H1 (cell line): ENCODE data around the gene POLR2H. TPM values are rescaled to one million over a fixed set of nuclear protein-coding genes. Genes with fewer than 3 reads are reported as not detected.

Source experiments
- CTCF ChIA-PET: fragments of 300-600 bp; sonication (Branson Sonifier 250); formaldehyde crosslinking; loops from one replicate; lab custom pipeline; 2021; ENCODE audit not compliant: partially characterized antibody; lab: Charles Lee
- POLR2A ChIA-PET: fragments of 300-600 bp; sonication (Branson Sonifier 250); formaldehyde crosslinking; loops from one replicate; lab custom pipeline; 2021; ENCODE audit warnings: inconsistent platforms; ENCODE audit not compliant: partially characterized antibody; lab: Charles Lee
- DNase-seq, 2 experiments: peaks; one replicate each; pipeline versions ENCODE4 v3.0.0 to v3.0.0-alpha.2; 2010 to 2022; ENCODE audit warnings: low spot score in 2 of 2, low read depth in 1 of 2, mixed read lengths in 1 of 2
- FAIRE-seq: peaks from 2 replicates; lab custom pipeline; 2011; peaks lifted over from hg19 to GRCh38; lab: Jason Lieb, UNC
- H2AFZ ChIP-seq: 2 replicates; pipeline ENCODE4 v1.8.1; 2012; ENCODE audit warnings: low read length, inconsistent platforms
- H2AK5ac ChIP-seq: 2 replicates; pipeline ENCODE4 v1.6.1; 2013; ENCODE audit warnings: low read depth, low read length
- H2BK120ac ChIP-seq: replicated peaks from 2 replicates; pipeline ENCODE3; 2013; ENCODE audit warnings: low read depth, low read length, inconsistent platforms
- H2BK12ac ChIP-seq: 2 replicates; pipeline ENCODE4 v1.6.1; 2013; ENCODE audit warnings: low read depth, low read length
- H2BK15ac ChIP-seq: 2 replicates; pipeline ENCODE4 v1.6.1; 2013; ENCODE audit warnings: low read length
- H2BK20ac ChIP-seq: 2 replicates; pipeline ENCODE4 v1.6.1; 2013; ENCODE audit warnings: low read length
- H2BK5ac ChIP-seq: 2 replicates; pipeline ENCODE4 v1.6.1; 2013; ENCODE audit warnings: low read depth, low read length
- H3K14ac ChIP-seq: 2 replicates; pipeline ENCODE4 v1.6.1; 2013; ENCODE audit warnings: inconsistent platforms; ENCODE audit not compliant: insufficient read length
- H3K18ac ChIP-seq: 2 replicates; pipeline ENCODE4 v1.6.1; 2013; ENCODE audit warnings: low read length; ENCODE audit errors: extremely low read depth
- H3K23ac ChIP-seq: 2 replicates; pipeline ENCODE4 v1.6.1; 2013; ENCODE audit warnings: inconsistent platforms; ENCODE audit not compliant: insufficient read length
- H3K23me2 ChIP-seq: 2 replicates; pipeline ENCODE4 v1.6.1; 2013; ENCODE audit warnings: low read depth, low read length
- H3K27ac ChIP-seq: 2 replicates; pipeline ENCODE4 v1.6.1; 2011; ENCODE audit warnings: low read depth, low read length, inconsistent platforms
- H3K27me3 ChIP-seq, 4 experiments: replicated peaks in 1 of 4; 1 replicate in 1 of 4; 2 replicates in 3 of 4; pipeline versions ENCODE4 v1.6.1 to v1.8.1; 2011 to 2013; ENCODE audit warnings: low read length in 3 of 4, mild to moderate bottlenecking in 3 of 4, inconsistent platforms in 2 of 4, mixed read lengths in 2 of 4, moderate library complexity in 1 of 4; ENCODE audit not compliant: control insufficient read depth in 3 of 4, insufficient read depth in 3 of 4; ENCODE audit errors: extremely low read depth in 1 of 4
- H3K36me3 ChIP-seq, 4 experiments: 2 replicates each; pipeline versions ENCODE4 v1.6.1 to v1.8.1; 2011 to 2013; ENCODE audit warnings: mild to moderate bottlenecking in 4 of 4, low read length in 3 of 4, moderate library complexity in 2 of 4, control low read depth in 1 of 4, inconsistent platforms in 1 of 4; ENCODE audit not compliant: insufficient read depth in 4 of 4, control insufficient read depth in 2 of 4
- H3K4ac ChIP-seq: replicated peaks from 2 replicates; pipeline ENCODE3; 2013; ENCODE audit warnings: low read length, low read depth, mixed read lengths, inconsistent platforms; ENCODE audit not compliant: insufficient read length
- H3K4me1 ChIP-seq, 4 experiments: replicated peaks in 1 of 4; 1 replicate in 1 of 4; 2 replicates in 3 of 4; pipeline versions ENCODE4 v1.6.1 to v1.8.1; 2011 to 2013; ENCODE audit warnings: low read length in 3 of 4, inconsistent platforms in 2 of 4, mixed read lengths in 1 of 4; ENCODE audit not compliant: insufficient read depth in 4 of 4, control insufficient read depth in 3 of 4
- H3K4me2 ChIP-seq, 2 experiments: 2 replicates each; pipeline versions ENCODE4 v1.6.1 to v1.8.1; 2011 to 2013; ENCODE audit warnings: low read depth in 2 of 2, low read length in 2 of 2, control low read depth in 1 of 2, inconsistent platforms in 1 of 2, mild to moderate bottlenecking in 1 of 2; ENCODE audit not compliant: insufficient read depth in 1 of 2
- H3K4me3 ChIP-seq, 4 experiments: fragments of 200-600, 300-600 bp in 1 of 4; sonication (generic), shearing (Covaris generic), sonication (Bioruptor Twin) in 1 of 4; 2 replicates each; pipeline versions ENCODE4 v1.5.1 to v1.8.1; 2011 to 2016; ENCODE audit warnings: low read length in 4 of 4, low read depth in 3 of 4, control low read depth in 2 of 4, inconsistent platforms in 2 of 4, mild to moderate bottlenecking in 2 of 4, mixed read lengths in 1 of 4, moderate library complexity in 1 of 4; ENCODE audit not compliant: insufficient read depth in 2 of 4; ENCODE audit errors: extremely low read depth in 1 of 4
- H3K56ac ChIP-seq: replicated peaks from 2 replicates; pipeline ENCODE3; 2013; ENCODE audit warnings: low read depth, mild to moderate bottlenecking, mixed read lengths, low read length, inconsistent platforms; ENCODE audit not compliant: insufficient read length
- H3K79me1 ChIP-seq: 2 replicates; pipeline ENCODE4 v1.6.1; 2013; ENCODE audit warnings: low read depth, low read length, control low read depth
- H3K79me2 ChIP-seq, 2 experiments: 2 replicates each; pipeline versions ENCODE4 v1.6.1 to v1.8.1; 2012 to 2013; ENCODE audit warnings: low read length in 2 of 2, mild to moderate bottlenecking in 2 of 2, inconsistent platforms in 1 of 2; ENCODE audit not compliant: insufficient read depth in 2 of 2, control insufficient read depth in 1 of 2
- H3K9ac ChIP-seq, 4 experiments: replicated peaks in 1 of 4; 1 replicate in 1 of 4; 2 replicates in 3 of 4; pipeline versions ENCODE4 v1.6.1 to v1.8.1; 2011 to 2013; ENCODE audit warnings: low read depth in 3 of 4, low read length in 3 of 4, control low read depth in 2 of 4, mild to moderate bottlenecking in 2 of 4, moderate library complexity in 2 of 4, inconsistent platforms in 1 of 4; ENCODE audit errors: extremely low read depth in 1 of 4
- H3K9me3 ChIP-seq, 2 experiments: 2 replicates each; pipeline versions ENCODE4 v1.6.1 to v1.8.1; 2012 to 2013; ENCODE audit warnings: mild to moderate bottlenecking in 2 of 2, moderate library complexity in 2 of 2, control low read depth in 1 of 2, inconsistent platforms in 1 of 2, low read depth in 1 of 2, low read length in 1 of 2, mixed read lengths in 1 of 2; ENCODE audit not compliant: insufficient read depth in 2 of 2
- H4K20me1 ChIP-seq, 2 experiments: replicated peaks in 1 of 2; 2 replicates each; pipeline versions ENCODE3 to v1.8.1; 2011 to 2013; ENCODE audit warnings: inconsistent platforms in 2 of 2, low read length in 2 of 2, mild to moderate bottlenecking in 1 of 2; ENCODE audit not compliant: insufficient read depth in 2 of 2, control insufficient read depth in 1 of 2
- H4K5ac ChIP-seq: 2 replicates; pipeline ENCODE4 v1.6.1; 2013; ENCODE audit warnings: low read length, low read depth, mixed read lengths, inconsistent platforms; ENCODE audit not compliant: insufficient read length
- H4K8ac ChIP-seq: 2 replicates; pipeline ENCODE4 v1.8.0; 2013; ENCODE audit warnings: mild to moderate bottlenecking, moderate library complexity, low read length, inconsistent platforms; ENCODE audit not compliant: insufficient read depth; ENCODE audit errors: extremely low read depth
- H4K91ac ChIP-seq: replicated peaks from 2 replicates; pipeline ENCODE3; 2013; ENCODE audit warnings: low read length, mixed read lengths, inconsistent platforms; ENCODE audit not compliant: insufficient read length
- ASH2L ChIP-seq: fragments of 200-600, 300-600 bp; sonication (generic); IDR thresholded peaks from one replicate; pipeline ENCODE4 v1.7.1; 2017; ENCODE audit warnings: low read length
- E2F6 ChIP-seq: IDR thresholded peaks from 2 replicates; pipeline ENCODE4 v1.6.1; 2012; ENCODE audit warnings: inconsistent platforms
- EGR1 ChIP-seq: IDR thresholded peaks from 2 replicates; pipeline ENCODE4 v1.6.1; 2011; ENCODE audit warnings: low read depth, low read length, borderline replicate concordance
- GABPA ChIP-seq: IDR thresholded peaks from 2 replicates; pipeline ENCODE4 v1.6.1; 2011; ENCODE audit warnings: mild to moderate bottlenecking, low read length, moderate library complexity, borderline replicate concordance; ENCODE audit not compliant: insufficient read depth
- GTF2F1 ChIP-seq: IDR thresholded peaks from 2 replicates; pipeline ENCODE4 v1.6.1; 2012; ENCODE audit warnings: low read depth, low read length, improper control_type of control experiment, borderline replicate concordance
- HDAC2 ChIP-seq, 2 experiments: fragments of 300-600 bp in 1 of 2; sonication (generic) in 1 of 2; IDR thresholded peaks; 2 replicates each; pipeline ENCODE4 v1.6.1; 2011 to 2012; ENCODE audit warnings: low read depth in 2 of 2, low read length in 2 of 2, mild to moderate bottlenecking in 2 of 2, moderate library complexity in 2 of 2, borderline replicate concordance in 1 of 2, inconsistent platforms in 1 of 2
- JUND ChIP-seq: IDR thresholded peaks from 2 replicates; pipeline ENCODE4 v1.6.1; 2011; ENCODE audit warnings: mild to moderate bottlenecking, improper control_type of control experiment, low read length
- KDM4A ChIP-seq: IDR thresholded peaks from one replicate; pipeline ENCODE4 v1.7.1; 2012; ENCODE audit warnings: low read depth, mild to moderate bottlenecking, moderate library complexity, low read length, inconsistent platforms; ENCODE audit not compliant: severe bottlenecking
- TCF12 ChIP-seq: IDR thresholded peaks from 2 replicates; pipeline ENCODE4 v1.6.1; 2011; ENCODE audit warnings: low read depth, mild to moderate bottlenecking, low read length
- YY1 ChIP-seq: IDR thresholded peaks from 2 replicates; pipeline ENCODE4 v1.6.1; 2011; ENCODE audit warnings: low read depth, mild to moderate bottlenecking, low read length
- WGBS, 2 experiments: shearing (Covaris generic) in 1 of 2; methylation state at CpG; one replicate each; pipeline versions ENCODE4 v1.1.6 to v1.1.7; 2013 to 2015; ENCODE audit warnings: low lambda C conversion rate in 2 of 2, mixed read lengths in 2 of 2, inconsistent platforms in 1 of 2, low coverage in 1 of 2, missing lambda C conversion rate in 1 of 2; ENCODE audit not compliant: insufficient replicate concordance in 2 of 2, insufficient coverage in 1 of 2, insufficient read length in 1 of 2; ENCODE audit errors: extremely low coverage in 1 of 2, missing lambda C conversion rate in 1 of 2; 5-methylcytosine and 5-hydroxymethylcytosine counted together
- polyA plus RNA-seq, 7 experiments: library from polyadenylated mRNA; depleted of rRNA in 3 of 7; stranded (reverse) in 5 of 7; unstranded in 2 of 7; fragments of >200 nt in 5 of 7; fragments of 200-250 nt in 2 of 7; gene quantifications; 1 replicate in 5 of 7; 2 replicates in 1 of 7; 4 replicates in 1 of 7; pipeline versions ENCODE4 v1.2.1 to v1.2.3, GENCODE V29; 2011 to 2013; ENCODE audit warnings: missing spikeins in 2 of 7, mixed read lengths in 2 of 7
- total RNA-seq: library from RNA; stranded (reverse); fragmentation: NEBNext Ultra II Directional; extraction: Animal tissue kit (Norgen Biotek cat#: 25700); gene quantifications from 2 replicates; pipeline ENCODE4 v1.2.1, GENCODE V29; 2021

The POLR2H gene
- total and polyA plus RNA-seq, 2 of the 8 experiments (the other 6 are each of a cell fraction or from before 2014, with no cell fraction given) = 113 to 335 TPM

GRCh38 chr3:184349563-184350470 is 11.7 kb upstream of the POLR2H start:
- Histone ChIP-seq H3K27me3 (no peaks in the 10 kb centered on the region), H2AK5ac (no peak overlapping the region), H3K23ac (no peak overlapping the region), H3K14ac (no peak overlapping the region), H3K18ac (no peak overlapping the region), H3K9ac (no peak overlapping the region), H2BK12ac (no peak overlapping the region), H3K36me3 (peaks cover 4 to 18% (median 10%) of the 10 kb centered on the region in 4 experiments; a peak in 7 of 8 replicates), H3K23me2 (no peaks in the 10 kb centered on the region), H3K4me3 (no peak overlapping the region), H3K9me3 (no peaks in the 10 kb centered on the region), H4K91ac (no peak overlapping the region), H2BK15ac (no peak overlapping the region), H3K4ac (no peak overlapping the region), H3K79me2 (no peaks in the 10 kb centered on the region), H3K4me2 (no peak overlapping the region), H3K27ac (no peak overlapping the region), H2BK20ac (no peak overlapping the region), H3K79me1 (no peaks in the 10 kb centered on the region; the same call in 1 of the 2 replicates), H2BK120ac (no peak overlapping the region), H4K5ac (no peak overlapping the region), H4K8ac (no peak overlapping the region), H3K56ac (no peak overlapping the region), H2BK5ac (no peak overlapping the region), H3K4me1 (peaks cover 0 to 10% (median 8%) of the 10 kb centered on the region in 4 experiments; a peak in 6 of 7 replicates), H4K20me1 (peaks cover 0 to 14% of the 10 kb centered on the region in 2 experiments), H2AFZ (no peak overlapping the region)
- DNase-seq (no peak), FAIRE-seq (no peak)
- no peak for TF ChIP-seq TCF12
- TF ChIP-seq GTF2F1 = no peak
- no peak for TF ChIP-seq YY1
- no peak for TF ChIP-seq EGR1
- no peak for TF ChIP-seq HDAC2 (IDR thresholded peaks at IDR 0.05; ENCODE audit: borderline replicate concordance in 1 of 2, low read depth in 2 of 2, low read length in 2 of 2)
- no peak for TF ChIP-seq E2F6
- TF ChIP-seq KDM4A = no peak
- TF ChIP-seq JUND = no peak
- no peak for TF ChIP-seq GABPA
- TF ChIP-seq ASH2L = no peak
- WGBS, 2 experiments = 92% methylated on average over 10 of the region's 10 CpGs; no CpG with 5 or more reads in 1 of the 2 experiments
- ChIA-PET CTCF (interaction anchor here (1.2 to 6.8 kb wide), 5 partner anchors 6 to 191 kb away, joined by 3 to 49 read pairs (median 4); partner anchors contain the start of gene CHRD), POLR2A (interaction anchor here (1.3 to 3.2 kb wide), 4 partner anchors 9 to 26 kb away, joined by 4 to 23 read pairs (median 5); partner anchors contain the start of gene FAM131A)
